ENCODE results near the gene RAC3.

Gene RAC3

DNA sequence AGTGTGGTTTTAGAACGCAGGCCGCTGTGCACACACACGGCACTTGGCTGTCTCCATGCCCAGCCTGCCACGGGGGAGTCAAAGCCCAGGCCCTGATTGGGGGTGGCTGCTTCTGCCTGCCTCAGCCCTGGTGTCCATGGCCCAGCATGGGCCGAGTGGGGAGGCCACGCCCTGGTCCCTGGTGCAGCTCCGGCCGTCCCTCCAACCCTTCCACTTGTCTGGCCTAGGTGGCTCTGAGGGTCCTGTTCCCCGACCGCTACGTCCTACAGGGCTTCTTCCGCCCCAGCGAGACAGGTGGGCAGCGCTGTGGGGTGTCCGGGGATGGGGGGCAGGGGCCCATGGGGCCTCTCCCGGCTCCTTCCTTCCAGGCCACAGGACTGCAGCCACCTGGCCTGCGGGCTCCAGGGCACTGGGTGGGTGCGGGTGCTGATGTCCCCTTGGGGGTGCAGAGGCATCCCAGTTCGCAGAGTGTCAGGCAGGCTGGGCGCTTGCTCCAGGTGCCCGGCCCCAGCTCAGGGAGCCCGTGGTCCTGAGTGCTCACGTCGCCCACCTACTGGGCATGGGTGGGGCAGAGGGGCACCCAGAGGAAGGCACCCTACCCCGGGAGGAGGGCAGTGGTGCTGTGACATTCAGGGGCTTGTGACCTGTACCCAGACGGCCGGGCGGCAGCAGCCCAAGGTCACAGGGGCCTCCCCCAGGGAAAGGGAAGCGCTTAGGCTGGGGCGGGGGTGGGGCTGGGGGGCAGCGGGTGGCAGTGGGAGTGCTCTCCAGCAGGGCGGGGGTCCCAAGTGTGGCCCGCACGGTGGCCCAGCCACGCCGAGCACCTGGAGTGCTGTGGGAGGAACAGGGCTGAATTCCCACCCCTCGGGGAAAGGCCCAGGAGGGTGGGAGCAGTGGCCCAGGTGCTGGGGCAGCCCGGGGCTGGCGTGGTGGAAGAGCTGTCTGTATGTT lies 20.6 kb upstream of the RAC3 start:
- no peak overlapping the region for H3K4me3 ChIP-seq
- no peak overlapping the region for H3K27ac ChIP-seq

DNA sequence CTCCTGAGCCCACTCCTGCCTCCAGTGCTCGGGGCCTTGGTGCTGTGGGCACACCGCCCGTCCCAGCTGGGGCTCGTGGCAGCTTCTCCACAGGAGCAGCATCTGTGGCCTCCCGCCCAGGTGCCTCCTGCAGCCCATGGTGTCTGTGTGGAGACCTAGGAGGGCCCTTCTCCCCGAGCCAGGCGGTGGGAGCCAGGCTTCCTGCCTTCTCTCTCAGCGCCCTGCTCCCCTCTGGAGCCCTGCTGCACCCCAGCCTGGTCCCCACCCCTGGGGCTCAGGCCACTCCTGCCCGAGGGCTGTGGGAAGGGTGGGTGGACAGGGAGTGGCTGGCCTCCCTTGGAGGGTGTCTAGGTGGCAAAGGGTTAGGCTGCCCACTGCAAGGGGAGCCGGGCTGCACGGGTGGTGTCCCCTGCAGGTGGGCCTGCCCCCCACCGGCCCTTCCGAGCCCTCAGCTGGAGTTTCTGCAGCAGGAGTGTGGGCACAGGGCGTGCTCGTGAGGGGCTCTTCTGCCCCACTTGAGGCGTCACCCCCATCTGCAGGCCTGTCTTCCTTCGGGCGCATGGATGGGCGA lies 19.8 kb upstream of the RAC3 start:
- peak overlapping the region in 2 of 21 experiments; percentile 54 to 65 for H3K27ac ChIP-seq

DNA sequence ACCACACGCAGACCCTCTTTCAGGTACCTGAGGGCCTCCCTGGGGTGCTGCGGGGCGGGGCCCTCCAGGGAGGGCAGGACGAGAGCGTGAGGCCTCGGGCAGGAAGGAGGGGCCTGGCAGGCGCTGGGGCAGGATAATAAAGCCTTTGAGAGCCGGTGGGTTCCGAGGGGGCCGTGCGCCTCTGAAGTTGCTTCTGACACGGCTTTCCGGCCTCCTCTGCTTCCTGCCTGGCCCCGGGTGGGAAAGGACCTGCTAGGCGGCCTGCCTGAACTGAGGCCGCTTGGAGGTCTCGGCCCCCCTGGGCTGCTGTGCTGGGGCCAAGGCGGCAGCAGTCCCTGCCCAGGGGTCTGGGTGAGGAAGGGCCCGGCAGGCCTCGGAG lies 19.2 kb upstream of the RAC3 start:
- peak overlapping the region in 9 of 21 experiments; percentile 14 to 77 (median 45) for H3K27ac ChIP-seq
- H3K4me3 ChIP-seq = no peak overlapping the region

More for the DNA sequence above, 19.8 kb upstream of the RAC3 start:
- H3K4me3 ChIP-seq = no peak overlapping the region

DNA sequence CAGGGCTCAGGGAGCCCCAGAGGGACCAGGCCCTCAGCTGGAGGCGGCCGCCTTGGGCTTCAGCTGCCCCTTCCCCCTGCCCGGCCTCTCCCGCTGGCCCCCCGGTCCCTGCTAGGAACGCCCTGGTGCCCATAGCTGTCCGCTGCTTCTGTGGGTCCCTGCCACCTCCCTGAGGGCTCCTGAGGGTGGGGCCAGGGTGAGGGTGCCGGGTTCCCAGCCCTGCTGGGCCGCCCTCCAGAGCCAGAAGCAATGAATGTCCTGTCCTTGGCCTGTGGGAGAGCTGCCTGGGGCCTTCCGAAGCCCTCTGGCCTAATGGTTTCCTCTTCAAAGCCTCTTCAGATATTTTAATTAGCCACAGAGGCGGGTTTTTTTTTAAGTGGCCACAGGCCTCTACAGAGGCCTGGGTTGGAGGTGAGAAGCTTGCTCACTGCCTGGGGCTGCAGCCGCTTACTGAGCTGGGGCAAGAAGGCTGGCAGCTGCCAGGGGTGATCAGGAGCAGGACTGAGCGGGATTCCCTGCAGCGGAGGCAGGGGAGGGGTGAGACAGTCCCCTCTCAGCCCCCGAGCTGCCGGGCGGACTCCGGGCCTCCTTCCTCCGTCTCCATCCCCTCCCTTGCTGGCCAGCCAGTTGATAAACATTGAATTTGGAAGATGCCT lies 18.7 kb upstream of the RAC3 start:
- Histone ChIP-seq H3K4me3 (no peak overlapping the region), H3K27ac (peak overlapping the region in 10 of 21 experiments; percentile 14 to 77 (median 44))

DNA sequence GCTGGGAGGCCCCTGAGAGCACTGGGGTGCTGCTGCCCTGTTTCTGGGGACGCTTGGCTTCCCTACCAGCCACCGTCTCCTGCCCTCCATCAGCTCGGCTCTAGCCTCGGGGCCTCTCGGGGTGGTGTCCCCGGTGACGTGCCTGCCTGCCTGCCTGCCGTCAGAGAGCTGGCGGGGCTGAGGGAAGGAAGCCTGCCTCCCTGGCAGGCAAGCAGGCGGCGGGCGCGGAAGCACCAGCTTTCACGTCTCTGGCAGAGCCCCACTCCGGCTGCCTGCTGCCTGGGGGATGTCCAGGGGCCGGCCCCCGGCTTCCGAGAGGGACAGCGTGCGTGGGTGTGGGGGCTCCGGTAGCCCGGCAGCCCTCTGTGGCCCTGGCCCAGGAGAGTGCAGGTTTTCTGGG lies 18.1 kb upstream of the RAC3 start:
- Histone ChIP-seq H3K27ac (peak overlapping the region in 9 of 21 experiments; percentile 11 to 77 (median 39)), H3K4me3 (no peak overlapping the region)

DNA sequence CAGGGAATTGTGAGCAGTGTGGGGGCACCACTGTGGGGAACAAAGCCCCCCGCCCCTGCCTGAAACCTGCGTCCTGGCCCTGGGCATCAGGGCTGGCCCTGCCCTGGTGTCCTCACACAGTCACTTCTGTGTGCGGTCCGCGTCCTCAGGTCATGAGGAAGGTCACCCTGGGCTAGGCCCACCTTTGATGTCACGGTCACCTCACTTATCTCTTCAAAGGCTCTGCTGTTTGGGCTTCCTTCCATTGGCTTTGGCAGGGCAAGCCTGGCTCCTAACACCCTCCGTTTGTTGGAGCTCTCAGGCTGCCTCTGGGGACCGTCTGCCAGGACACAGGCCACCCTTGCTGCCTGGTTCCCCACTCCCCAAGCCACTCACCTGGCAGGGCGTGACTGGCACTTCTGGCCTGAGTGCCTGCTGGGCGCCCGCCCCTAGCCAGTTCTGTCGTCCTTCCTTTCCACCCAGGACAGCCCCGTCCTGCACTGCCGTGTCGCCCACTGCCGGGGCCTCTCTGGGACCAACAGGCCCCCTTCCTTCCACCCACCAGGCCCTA lies 17.6 kb upstream of the RAC3 start:
- Histone ChIP-seq H3K4me3 (no peak overlapping the region), H3K27ac (peak overlapping the region in 6 of 21 experiments; percentile 11 to 69 (median 30))

DNA sequence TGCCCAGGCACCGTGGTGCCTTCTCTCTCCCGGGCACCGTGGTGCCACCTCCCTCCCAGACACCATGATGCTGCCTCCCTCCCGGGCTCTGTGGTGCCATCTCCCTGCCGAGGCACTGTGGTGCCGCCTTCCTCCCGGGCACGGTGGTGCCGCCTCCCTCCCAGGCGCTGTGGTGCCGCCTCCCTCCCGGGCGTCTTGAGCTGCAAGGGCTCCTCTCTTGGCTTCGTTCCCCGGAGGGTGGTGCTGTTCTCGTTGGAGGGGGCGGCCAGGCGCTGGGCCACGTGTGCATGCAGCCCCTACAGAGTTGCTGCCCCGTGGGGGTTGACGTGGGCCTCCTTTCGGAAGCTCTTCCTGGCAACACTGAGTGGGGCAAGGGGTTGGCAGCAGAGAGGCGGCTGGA lies 17.0 kb upstream of the RAC3 start:
- Histone ChIP-seq H3K4me3 (no peak overlapping the region), H3K27ac (peak overlapping the region in 2 of 21 experiments; percentile 48 to 65)

DNA sequence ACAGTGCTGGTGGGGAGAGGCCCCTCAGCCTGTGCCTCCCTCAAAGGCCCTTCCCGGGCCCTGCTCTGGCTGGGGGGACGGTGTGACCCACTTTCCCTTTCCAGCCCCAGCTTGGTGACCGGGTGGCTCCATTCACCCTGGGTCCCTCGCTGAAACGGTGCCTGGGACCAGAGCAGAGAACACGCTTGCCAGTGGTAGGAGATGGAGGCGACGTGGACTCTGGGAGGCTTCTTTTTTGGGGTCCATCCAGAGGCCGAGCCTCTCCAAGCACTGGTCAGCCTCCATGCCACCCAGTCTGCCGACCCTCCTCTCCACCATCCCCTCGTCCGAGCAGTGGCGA lies 16.5 kb upstream of the RAC3 start:
- peak overlapping the region in 2 of 21 experiments; percentile 48 to 65 for H3K27ac ChIP-seq
- no peak overlapping the region for H3K4me3 ChIP-seq

DNA sequence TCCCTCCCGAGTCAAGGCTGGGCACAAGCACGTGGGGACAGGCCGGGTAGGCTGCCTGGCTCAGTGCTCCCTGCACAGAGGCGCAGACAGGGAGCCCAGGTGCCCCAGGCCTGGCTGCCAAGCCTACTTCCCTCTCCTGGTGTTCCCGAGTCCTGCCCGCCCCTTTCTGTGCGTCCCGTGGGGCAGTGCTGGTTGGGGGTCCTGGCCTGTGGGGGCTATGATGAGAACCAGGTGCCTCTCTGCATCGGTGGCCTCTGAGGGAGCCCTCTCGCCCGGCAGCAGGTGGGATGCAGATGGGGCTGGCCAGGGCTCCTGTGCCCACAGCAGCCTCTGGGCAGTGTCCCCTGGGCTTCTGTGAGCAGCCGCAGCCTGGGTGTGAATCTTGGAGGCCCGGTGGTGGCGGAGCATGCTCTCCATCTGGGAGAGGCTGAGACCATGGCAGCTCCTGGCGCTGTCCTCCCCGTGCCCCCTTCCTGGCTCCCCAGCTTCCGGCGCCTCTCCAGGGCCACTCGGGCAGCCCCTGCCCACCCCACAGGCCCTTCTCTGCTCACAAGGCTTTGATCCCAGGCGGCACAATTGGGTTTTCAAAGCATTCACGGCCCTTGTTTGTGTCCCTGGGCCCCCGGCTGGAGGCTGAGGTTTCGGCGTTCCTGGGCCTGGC lies 16.0 kb upstream of the RAC3 start:
- no peak overlapping the region for H3K27ac ChIP-seq
- H3K4me3 ChIP-seq = no peak overlapping the region

DNA sequence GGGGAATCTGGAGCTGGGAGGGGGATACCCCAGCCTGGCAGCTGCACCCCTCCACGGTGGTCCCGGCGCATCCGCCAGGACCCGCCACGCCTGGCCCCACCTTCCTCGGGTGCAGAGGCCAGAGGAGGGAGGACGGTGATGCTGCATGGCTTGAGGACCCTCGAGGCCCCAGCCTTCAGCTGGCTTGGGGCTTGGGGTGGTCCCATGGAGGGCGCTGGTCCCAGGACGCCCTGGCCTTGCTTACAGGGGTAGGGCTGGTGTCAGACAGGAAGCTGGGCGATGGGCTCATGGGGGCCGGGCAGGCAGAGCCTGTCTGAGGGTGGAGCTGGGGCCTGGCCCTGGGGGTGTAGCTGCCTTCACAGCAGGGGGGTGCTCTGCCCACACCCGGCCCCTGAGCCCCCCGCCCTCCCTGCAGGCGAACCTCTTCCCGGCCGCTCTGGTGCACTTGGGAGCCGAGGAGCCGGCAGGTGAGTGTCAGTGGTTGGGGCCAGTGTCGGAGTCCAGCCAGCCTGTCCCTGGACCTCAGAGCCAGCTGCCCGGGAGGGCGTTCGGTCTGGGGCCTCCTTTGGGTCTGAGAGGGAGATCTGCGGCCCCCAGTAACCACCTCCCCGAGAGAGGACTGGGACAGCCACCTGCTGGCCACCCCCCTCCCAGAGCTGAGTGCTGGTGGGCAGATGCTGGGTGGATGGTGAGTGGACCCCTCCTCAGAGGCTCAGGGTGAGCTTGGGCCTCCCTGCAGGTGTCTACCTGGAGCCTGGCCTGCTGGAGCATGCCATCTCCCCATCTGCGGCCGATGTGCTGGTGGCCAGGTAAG lies 15.2 kb upstream of the RAC3 start:
- H3K27ac ChIP-seq = no peak overlapping the region
- H3K4me3 ChIP-seq = no peak overlapping the region

DNA sequence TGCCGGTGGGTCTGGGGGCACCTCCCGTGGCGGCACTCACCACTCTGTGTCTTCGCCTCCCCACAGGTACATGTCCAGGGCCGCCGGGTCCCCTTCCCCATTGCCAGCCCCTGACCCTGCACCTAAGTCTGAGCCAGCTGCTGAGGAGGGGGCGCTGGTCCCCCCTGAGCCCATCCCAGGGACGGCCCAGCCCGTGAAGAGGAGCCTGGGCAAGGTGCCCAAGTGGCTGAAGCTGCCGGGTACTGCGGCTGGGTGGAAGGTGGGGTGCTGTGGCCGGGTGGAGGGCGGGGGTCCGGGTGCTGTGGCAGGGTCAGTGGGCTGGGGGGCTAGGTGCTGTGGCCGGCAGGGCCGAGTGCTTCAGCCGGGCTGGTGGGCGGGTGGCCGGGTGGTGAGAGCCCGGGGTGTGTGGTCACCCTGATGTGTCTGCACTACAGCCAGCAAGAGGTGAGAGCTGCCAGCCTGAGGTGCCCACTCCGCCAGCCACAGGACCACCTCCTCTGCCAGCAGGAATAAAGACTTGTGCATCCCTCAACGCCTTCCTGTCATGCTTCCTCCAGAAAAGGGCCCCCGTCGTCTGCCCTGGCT lies 14.5 kb upstream of the RAC3 start:
- H3K27ac ChIP-seq = no peak overlapping the region

DNA sequence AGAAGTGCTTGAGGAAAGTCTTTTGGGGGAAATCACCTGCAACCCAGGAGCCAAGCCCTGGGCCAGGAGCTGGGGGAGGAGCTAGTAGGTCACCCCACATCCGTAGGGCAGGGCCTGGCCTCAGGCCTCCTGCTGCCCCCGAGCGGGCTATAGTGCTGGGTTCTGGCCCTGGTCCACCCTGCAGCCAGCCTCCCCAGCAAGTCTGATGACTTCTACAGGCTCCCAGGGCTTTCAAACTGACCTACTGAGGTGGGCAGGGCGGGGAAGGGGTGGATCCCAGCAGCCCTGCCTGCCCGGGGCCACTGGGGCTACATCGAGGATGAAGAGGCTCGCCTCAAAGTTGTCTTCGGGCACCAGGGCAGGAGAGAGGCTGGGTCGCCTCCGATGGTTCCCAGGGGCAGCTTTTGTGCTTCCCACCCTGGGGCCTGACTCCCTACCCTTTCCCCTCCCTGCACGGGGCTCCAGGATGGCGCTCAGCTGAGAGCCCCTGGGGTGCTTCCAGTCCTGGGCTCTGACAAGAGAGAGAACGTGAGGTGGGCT lies 13.8 kb upstream of the RAC3 start:
- Histone ChIP-seq H3K27ac (no peak overlapping the region), H3K4me3 (no peak overlapping the region)

More for the DNA sequence above, 14.5 kb upstream of the RAC3 start:
- no peak overlapping the region for H3K4me3 ChIP-seq

DNA sequence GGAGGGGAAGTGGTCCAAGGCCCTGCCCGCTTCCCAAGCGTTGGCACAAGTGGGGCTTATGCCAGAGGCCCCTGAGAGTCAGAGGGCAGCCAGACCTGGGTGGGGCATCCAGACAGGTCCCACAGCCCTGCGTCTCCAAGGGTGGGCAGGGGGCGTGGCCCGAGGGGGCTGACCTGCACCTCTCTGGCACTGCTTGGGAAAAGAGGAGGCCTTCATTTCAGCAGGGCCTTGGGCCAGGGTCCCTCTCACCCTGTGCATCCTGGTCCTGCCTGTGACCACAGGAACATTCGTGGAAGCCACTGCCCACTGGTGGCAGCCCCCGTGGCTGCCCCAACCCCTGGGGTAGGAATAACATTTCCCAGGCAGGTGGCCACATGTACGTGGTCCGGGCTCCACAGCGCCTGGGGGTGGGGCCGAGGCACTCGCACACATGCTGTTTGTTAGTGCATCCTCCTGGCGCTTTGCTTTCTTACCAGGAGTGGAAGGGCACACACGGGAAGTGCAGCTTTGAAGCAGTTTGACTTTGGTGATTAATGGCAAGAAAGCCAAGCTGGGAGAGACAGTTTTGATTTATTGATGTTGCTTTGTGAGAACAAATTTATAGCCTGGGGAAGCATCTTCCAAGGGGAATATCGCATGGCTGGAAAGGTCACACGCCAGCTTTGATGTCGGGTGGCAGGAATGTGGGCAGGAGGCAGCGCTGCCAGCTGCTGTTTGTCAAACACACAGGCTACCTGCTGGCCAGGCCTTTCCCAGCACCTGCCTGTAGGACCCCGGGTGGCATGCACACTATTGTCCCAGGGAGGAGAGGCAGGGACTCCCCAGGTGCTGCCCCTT lies 13.1 kb upstream of the RAC3 start:
- Histone ChIP-seq H3K27ac (no peak overlapping the region), H3K4me3 (no peak overlapping the region)

DNA sequence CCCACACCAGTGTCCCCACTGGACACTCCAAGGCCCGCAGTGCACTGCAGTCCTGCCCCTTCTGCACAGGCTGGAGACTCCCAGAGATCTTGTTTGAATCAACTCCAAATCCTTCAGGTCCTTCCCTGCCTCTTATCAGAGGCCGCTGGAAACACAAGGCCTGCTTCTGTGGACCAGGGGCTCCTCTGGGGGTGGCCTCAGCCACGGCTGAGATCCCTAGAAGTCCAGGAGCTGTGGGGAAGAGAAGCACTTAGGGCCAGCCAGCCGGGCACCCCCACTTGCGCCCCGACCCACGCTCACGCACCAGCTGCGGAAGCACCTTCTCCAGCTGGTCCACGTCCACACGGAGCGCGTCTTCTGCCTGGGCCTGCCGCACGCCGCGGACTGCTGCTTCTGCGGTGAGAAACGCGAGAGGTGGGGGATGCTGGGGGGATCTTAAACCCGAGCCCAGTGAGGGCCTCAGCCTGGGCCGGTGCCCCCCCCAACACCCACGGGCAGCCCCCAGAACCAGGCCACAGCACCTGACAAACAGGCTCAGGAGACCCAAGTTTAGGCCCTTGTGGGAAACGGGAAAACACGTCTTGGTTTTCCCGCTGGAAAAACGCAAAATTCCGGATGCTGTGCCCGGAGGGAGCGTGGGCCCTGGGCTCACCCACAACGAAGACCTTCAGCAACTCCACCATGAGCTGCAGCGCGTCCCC lies 12.3 kb upstream of the RAC3 start:
- no peak overlapping the region for H3K27ac ChIP-seq
- H3K4me3 ChIP-seq = no peak overlapping the region

DNA sequence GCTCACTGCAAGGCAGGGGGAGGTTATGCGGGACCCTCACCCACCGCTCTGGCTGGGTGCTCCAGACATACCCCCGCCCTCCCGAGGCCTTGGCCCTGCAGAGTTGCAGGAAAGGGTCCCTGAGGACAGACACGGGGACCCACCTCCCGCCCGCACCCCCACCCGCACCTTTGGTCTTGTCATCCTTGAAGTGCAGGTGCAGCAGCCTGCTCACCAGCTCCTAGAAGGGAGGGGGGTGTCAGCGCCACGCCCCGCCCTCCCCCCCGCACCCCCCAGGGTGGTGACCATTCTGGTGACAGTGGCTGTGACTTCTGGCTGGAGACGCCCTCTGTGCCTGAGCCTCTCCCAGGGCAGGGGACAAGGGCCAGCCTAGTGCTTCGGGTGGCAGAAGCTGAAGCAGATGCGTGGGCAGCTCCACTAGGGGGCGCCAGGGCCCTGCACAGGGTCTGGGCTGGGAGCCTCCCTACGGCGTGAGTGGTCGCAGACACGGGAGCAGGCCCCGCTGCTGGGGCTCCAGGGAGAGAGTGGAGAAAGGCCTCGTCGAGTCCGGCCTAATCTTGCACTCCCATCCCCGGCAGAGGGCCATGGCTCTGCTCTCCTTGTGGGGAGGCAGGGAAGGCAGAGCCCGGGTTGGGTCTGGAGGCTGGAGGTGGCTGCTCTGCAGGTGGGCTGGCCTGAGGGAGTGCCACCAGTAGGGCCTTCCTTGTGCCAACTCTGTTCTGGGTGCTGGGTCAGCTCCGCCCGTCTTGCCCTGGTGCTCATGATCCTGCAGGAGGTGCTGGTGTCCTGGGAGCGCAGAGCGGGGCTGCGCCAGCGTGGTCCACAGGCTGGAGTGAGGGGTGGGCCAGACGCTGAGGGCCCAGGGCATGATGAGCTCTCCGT lies 11.5 kb upstream of the RAC3 start:
- no peak overlapping the region for H3K27ac ChIP-seq
- H3K4me3 ChIP-seq = no peak overlapping the region

DNA sequence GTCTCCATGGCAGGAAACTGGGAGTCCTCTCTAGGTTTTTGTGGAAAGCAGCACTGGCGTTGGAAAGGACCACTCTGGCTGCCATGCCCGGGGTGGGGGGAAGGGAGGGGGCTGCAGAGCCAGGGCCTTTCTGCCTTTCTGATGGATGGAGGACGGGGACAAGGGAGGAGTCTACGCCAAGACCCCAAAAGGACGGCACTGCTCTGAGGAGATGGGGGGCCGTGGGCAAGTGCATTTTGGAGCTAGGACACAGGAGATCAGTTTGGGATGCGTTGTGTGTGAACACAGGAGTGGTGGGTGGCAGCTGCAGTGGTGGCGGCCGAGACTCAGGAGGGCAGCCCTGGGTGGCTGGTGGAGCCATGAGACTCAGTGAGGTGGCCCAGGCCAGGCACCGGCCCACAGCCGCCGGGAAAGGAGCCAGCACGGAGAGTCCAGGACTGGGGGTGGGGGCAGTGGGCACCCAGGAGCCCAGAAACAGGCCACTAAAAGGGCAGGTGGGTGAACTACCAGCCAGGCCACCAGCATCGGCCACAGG lies 10.8 kb upstream of the RAC3 start:
- Histone ChIP-seq H3K27ac (no peak overlapping the region), H3K4me3 (no peak overlapping the region)
